Measurements from ENCODE around the gene BBOX1.

- TF ChIP-seq EZH2 (IDR thresholded peaks at IDR 0.05; ENCODE audit: borderline replicate concordance, low read depth, low read length, severe bottlenecking) (no peak), POLR2AphosphoS5 (IDR thresholded peaks at IDR 0.05; ENCODE audit: insufficient read depth, low read depth, low read length) (no peak), FOS (IDR thresholded peaks at IDR 0.05; ENCODE audit: borderline replicate concordance, insufficient read depth, low read length) (no peak), MYC (IDR thresholded peaks at IDR 0.05; ENCODE audit: low read depth, low read length) (no peak), POLR2A (IDR thresholded peaks at IDR 0.05; ENCODE audit: low read depth, low read length) (no peak), MAX (IDR thresholded peaks at IDR 0.05; ENCODE audit: insufficient read depth, insufficient read length) (no peak), GATA2 (IDR thresholded peaks at IDR 0.05; ENCODE audit: insufficient read depth, insufficient read length, low read depth, low read length) (no peak), JUN (IDR thresholded peaks at IDR 0.05; ENCODE audit: borderline replicate concordance, insufficient read depth, insufficient read length, low read depth) (no peak)
- TF ChIP-seq, protein P1, sequence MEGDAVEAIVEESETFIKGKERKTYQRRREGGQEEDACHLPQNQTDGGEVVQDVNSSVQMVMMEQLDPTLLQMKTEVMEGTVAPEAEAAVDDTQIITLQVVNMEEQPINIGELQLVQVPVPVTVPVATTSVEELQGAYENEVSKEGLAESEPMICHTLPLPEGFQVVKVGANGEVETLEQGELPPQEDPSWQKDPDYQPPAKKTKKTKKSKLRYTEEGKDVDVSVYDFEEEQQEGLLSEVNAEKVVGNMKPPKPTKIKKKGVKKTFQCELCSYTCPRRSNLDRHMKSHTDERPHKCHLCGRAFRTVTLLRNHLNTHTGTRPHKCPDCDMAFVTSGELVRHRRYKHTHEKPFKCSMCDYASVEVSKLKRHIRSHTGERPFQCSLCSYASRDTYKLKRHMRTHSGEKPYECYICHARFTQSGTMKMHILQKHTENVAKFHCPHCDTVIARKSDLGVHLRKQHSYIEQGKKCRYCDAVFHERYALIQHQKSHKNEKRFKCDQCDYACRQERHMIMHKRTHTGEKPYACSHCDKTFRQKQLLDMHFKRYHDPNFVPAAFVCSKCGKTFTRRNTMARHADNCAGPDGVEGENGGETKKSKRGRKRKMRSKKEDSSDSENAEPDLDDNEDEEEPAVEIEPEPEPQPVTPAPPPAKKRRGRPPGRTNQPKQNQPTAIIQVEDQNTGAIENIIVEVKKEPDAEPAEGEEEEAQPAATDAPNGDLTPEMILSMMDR (IDR thresholded peaks at IDR 0.05; ENCODE audit: extremely low read depth in 1 of 2, insufficient read depth in 1 of 2, low read depth in 1 of 2, low read length in 2 of 2) = no peak
Observed at GRCh38 chr11:27108809-27109208, 68.2 kb downstream of the BBOX1 start.
